SU-DHL-6 (cell line): ENCODE data around the gene USP25.
"Not testable (repeated sequence)": the region's sequence is repeated elsewhere in the genome, so short reads cannot be mapped to it uniquely, and the experiment has no call there.

Source experiments
- CTCF ChIP-seq: fragments of 200-600 bp; sonication (generic); IDR thresholded peaks from one replicate; pipeline ENCODE4 v1.5.1; 2017; ENCODE audit warnings: antibody characterized with exemption, mild to moderate bottlenecking, low read length, moderate library complexity; ENCODE audit not compliant: insufficient read depth, poor library complexity, severe bottlenecking
- EZH2phosphoT487 ChIP-seq: fragments of 200-600 bp; sonication (generic), shearing (Covaris generic); conservative IDR thresholded peaks from 2 replicates; pipeline ENCODE4 v1.6.1; 2018; ENCODE audit warnings: mild to moderate bottlenecking, antibody characterized with exemption, low read length, moderate library complexity, mixed read lengths

DNA sequence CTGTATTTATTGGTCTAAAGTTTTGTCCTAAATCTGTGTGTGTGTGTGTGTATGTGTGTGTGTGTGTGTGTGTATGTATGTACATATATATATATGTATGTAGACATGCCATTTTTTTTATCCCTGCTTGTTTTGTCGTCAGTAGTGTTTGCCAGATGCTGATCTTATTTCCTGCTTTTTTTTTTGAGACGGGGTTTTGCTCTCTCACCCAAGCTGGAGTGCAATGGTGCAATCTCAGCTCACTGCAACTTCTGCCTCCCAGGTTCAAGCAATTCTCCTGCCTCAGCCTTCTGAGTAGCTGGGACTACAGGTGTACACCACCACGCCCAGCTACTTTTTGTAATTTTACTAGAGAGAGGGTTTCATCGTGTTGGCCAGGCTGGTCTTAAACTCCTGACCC is 6.1 kb downstream of the USP25 start:
- not testable (repeated sequence) for TF ChIP-seq CTCF, EZH2phosphoT487
